Panc1 (cell line): ENCODE data around the gene SLC35F4. TPM values are rescaled to one million over a fixed set of nuclear protein-coding genes. Genes with fewer than 3 reads are reported as not detected.

ENCODE experiments used
- ATAC-seq: fragments of 200-7000 bp; cut with Tn5 transposase; 2 replicates; pipeline ENCODE4 v1.9.1; 2020; ENCODE audit warnings: mild to moderate bottlenecking, moderate library complexity
- BruUV-seq: library from RNA; stranded (reverse); fragments of 400-500 nt; replicated peaks from 2 replicates; lab custom pipeline; 2021; lab: Mats Ljungman, UMichigan
- CTCF ChIA-PET: fragments of 300-600 bp; sonication (Branson Sonifier 250); formaldehyde crosslinking; loops from one replicate; lab custom pipeline; 2022; ENCODE audit warnings: antibody characterized with exemption; lab: Charles Lee
- POLR2A ChIA-PET: fragments of 300-600 bp; sonication (Branson Sonifier 250); formaldehyde crosslinking; loops from one replicate; lab custom pipeline; 2022; ENCODE audit warnings: antibody characterized with exemption; lab: Charles Lee
- DNase-seq: peaks from one replicate; pipeline ENCODE4 v3.0.0-alpha.2; 2010; ENCODE audit warnings: low read depth, low spot score
- H3K27ac ChIP-seq: 2 replicates; pipeline ENCODE4 v1.5.1; 2011; ENCODE audit warnings: mild to moderate bottlenecking, low read length, inconsistent platforms
- H3K27me3 ChIP-seq: fragments of 200-500 bp; sonication (Bioruptor generic); 2 replicates; pipeline ENCODE4 v1.6.0; 2014; ENCODE audit warnings: low read length, inconsistent platforms; ENCODE audit not compliant: control insufficient read depth, insufficient read depth
- H3K36me3 ChIP-seq: fragments of 200-500 bp; sonication (Bioruptor generic); 2 replicates; pipeline ENCODE4 v1.5.1; 2014; ENCODE audit warnings: inconsistent platforms, mild to moderate bottlenecking, low read length, moderate library complexity; ENCODE audit not compliant: control insufficient read depth, insufficient read depth
- H3K4me1 ChIP-seq: 2 replicates; pipeline ENCODE4 v1.5.1; 2011; ENCODE audit warnings: inconsistent platforms, mild to moderate bottlenecking, low read length, moderate library complexity; ENCODE audit not compliant: control insufficient read depth, insufficient read depth
- H3K4me3 ChIP-seq, 2 experiments: 2 replicates each; pipeline ENCODE4 v1.5.1; 2011 to 2012; ENCODE audit warnings: low read depth in 2 of 2, low read length in 2 of 2, mild to moderate bottlenecking in 2 of 2, inconsistent platforms in 1 of 2, moderate library complexity in 1 of 2
- H3K9me3 ChIP-seq: fragments of 200-500 bp; sonication (Bioruptor generic); 2 replicates; pipeline ENCODE4 v1.5.1; 2014; ENCODE audit warnings: low read depth, mild to moderate bottlenecking, inconsistent platforms, low read length, moderate library complexity; ENCODE audit not compliant: control insufficient read depth, insufficient read depth
- CTCF ChIP-seq: fragments of 450-650 bp; IDR thresholded peaks from 2 replicates; pipeline ENCODE4 v1.5.1; 2017; ENCODE audit warnings: mild to moderate bottlenecking
- POLR2AphosphoS5 ChIP-seq: IDR thresholded peaks from 2 replicates; pipeline ENCODE4 v1.6.1; 2012; ENCODE audit warnings: mild to moderate bottlenecking, low read depth, low read length, moderate library complexity
- REST ChIP-seq, 2 experiments: IDR thresholded peaks; 2 replicates each; pipeline ENCODE4 v1.6.1; 2011 to 2012; ENCODE audit warnings: low read depth in 2 of 2, control low read depth in 1 of 2, low read length in 1 of 2, mild to moderate bottlenecking in 1 of 2, moderate library complexity in 1 of 2; ENCODE audit not compliant: insufficient read depth in 1 of 2
- SIN3A ChIP-seq: IDR thresholded peaks from 2 replicates; pipeline ENCODE4 v1.6.1; 2012; ENCODE audit warnings: low read depth, mild to moderate bottlenecking, low read length, moderate library complexity, borderline replicate concordance; ENCODE audit not compliant: insufficient read depth
- TCF7L2 ChIP-seq: IDR thresholded peaks from 2 replicates; pipeline ENCODE4 v1.6.1; 2011; ENCODE audit warnings: mild to moderate bottlenecking, low read depth, low read length, inconsistent platforms
- in situ Hi-C: cut with HindIII; loops from 2 replicates; pipeline ENCODE4 v1.10.0; 2016; ENCODE audit warnings: low sequenced_read_pairs, low pct_unique_long_range_greater_than_20kb
- intact Hi-C: fragments of 100-400 bp; cut with micrococcal nuclease; formaldehyde crosslinking; loops from one replicate; pipeline ENCODE4 v1.10.0; 2022; ENCODE audit not compliant: unreplicated experiment
- total RNA-seq: library from RNA; stranded (reverse); gene quantifications from one replicate; pipeline ENCODE4 v1.2.1, GENCODE V29; 2021; ENCODE audit not compliant: unreplicated experiment

The SLC35F4 gene
- total RNA-seq, 1 experiment from 2014 or later: not detected

- CTCF ChIA-PET: no interaction called here
Observed at GRCh38 chr14:57671021-57671420, 194.9 kb downstream of the SLC35F4 start.

GRCh38 chr14:57660208-57660607, 205.7 kb downstream of the SLC35F4 start:
- no TSS peak for BruUV-seq
- TF ChIP-seq CTCF (no peak), REST (IDR thresholded peaks at IDR 0.05; ENCODE audit: insufficient read depth in 1 of 2, low read depth in 2 of 2, low read length in 1 of 2) (no peak), TCF7L2 (no peak), POLR2AphosphoS5 (no peak), SIN3A (no peak)
- POLR2A ChIA-PET: no interaction called here
- Histone ChIP-seq H3K27ac (no peak overlapping the region), H3K4me3 (no peak overlapping the region), H3K9me3 (no peaks in the 10 kb centered on the region), H3K27me3 (no peaks in the 10 kb centered on the region), H3K4me1 (no peaks in the 10 kb centered on the region), H3K36me3 (no peaks in the 10 kb centered on the region)
- CTCF ChIA-PET: interaction anchor here (0.7 kb wide), 1 partner anchor 1312 kb away, joined by 3 read pairs; no protein-coding TSS in a partner anchor
- DNase-seq (no peak), ATAC-seq (no peak)
- intact Hi-C loops: no loop called here
- in situ Hi-C loops: no loop called here

More at GRCh38 chr14:57671021-57671420, 194.9 kb downstream of the SLC35F4 start:
- POLR2A ChIA-PET: no interaction called here
- TF ChIP-seq CTCF: no peak
- no peak for TF ChIP-seq REST (IDR thresholded peaks at IDR 0.05; ENCODE audit: insufficient read depth in 1 of 2, low read depth in 2 of 2, low read length in 1 of 2)
- TF ChIP-seq SIN3A: no peak
- TF ChIP-seq TCF7L2: no peak
- no peak for TF ChIP-seq POLR2AphosphoS5
- H3K4me3 ChIP-seq: no peak overlapping the region
- no TSS peak for BruUV-seq
- DNase-seq (no peak), ATAC-seq (no peak)
- no peak overlapping the region for H3K27ac ChIP-seq
- no peaks in the 10 kb centered on the region for H3K36me3 ChIP-seq
- in situ Hi-C loops: no loop called here
- no peaks in the 10 kb centered on the region for H3K27me3 ChIP-seq
- intact Hi-C loops: no loop called here
- H3K9me3 ChIP-seq: no peaks in the 10 kb centered on the region
- H3K4me1 ChIP-seq: no peaks in the 10 kb centered on the region
